ENCODE measurements around the gene SOX6.

GRCh38 chr11:16297332-16297731 is 59.0 kb downstream of the SOX6 start:
- TF ChIP-seq, protein P1, sequence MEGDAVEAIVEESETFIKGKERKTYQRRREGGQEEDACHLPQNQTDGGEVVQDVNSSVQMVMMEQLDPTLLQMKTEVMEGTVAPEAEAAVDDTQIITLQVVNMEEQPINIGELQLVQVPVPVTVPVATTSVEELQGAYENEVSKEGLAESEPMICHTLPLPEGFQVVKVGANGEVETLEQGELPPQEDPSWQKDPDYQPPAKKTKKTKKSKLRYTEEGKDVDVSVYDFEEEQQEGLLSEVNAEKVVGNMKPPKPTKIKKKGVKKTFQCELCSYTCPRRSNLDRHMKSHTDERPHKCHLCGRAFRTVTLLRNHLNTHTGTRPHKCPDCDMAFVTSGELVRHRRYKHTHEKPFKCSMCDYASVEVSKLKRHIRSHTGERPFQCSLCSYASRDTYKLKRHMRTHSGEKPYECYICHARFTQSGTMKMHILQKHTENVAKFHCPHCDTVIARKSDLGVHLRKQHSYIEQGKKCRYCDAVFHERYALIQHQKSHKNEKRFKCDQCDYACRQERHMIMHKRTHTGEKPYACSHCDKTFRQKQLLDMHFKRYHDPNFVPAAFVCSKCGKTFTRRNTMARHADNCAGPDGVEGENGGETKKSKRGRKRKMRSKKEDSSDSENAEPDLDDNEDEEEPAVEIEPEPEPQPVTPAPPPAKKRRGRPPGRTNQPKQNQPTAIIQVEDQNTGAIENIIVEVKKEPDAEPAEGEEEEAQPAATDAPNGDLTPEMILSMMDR (IDR thresholded peaks at IDR 0.05; ENCODE audit: low read length) = no peak
- no peak for TF ChIP-seq EZH2 (IDR thresholded peaks at IDR 0.05; ENCODE audit: borderline replicate concordance, low read length)
